ENCODE data around the gene RNF43.

Gene RNF43

GRCh38 chr17:58396173-58396572, 21.2 kb downstream of the RNF43 start:
- Histone ChIP-seq H3K9me3 (ENCODE audit: insufficient read depth, low read length) (no peaks in the 10 kb centered on the region), H3K36me3 (ENCODE audit: insufficient read depth, insufficient read length, low read length) (no peaks in the 10 kb centered on the region), H3K27me3 (ENCODE audit: insufficient read depth, insufficient read length) (no peaks in the 10 kb centered on the region), H3K4me3 (ENCODE audit: insufficient read length, low read depth) (no peak overlapping the region), H3K4me1 (ENCODE audit: insufficient read depth, insufficient read length) (no peaks in the 10 kb centered on the region), H3K9ac (ENCODE audit: insufficient read length, low read depth) (no peak overlapping the region)
- DNase-seq (ENCODE audit: low read depth, low spot score) = no peak
- TF ChIP-seq SUZ12 (IDR thresholded peaks at IDR 0.05; ENCODE audit: extremely low read depth, insufficient read depth, insufficient read length) (no peak), YY1 (IDR thresholded peaks at IDR 0.05; ENCODE audit: insufficient read depth, insufficient read length) (no peak), ZNF274 (IDR thresholded peaks at IDR 0.05; ENCODE audit: low read depth, low read length) (no peak)

GRCh38 chr17:58394534-58395223, 22.7 kb downstream of the RNF43 start:
- Histone ChIP-seq H3K9ac (ENCODE audit: insufficient read length, low read depth) (no peak overlapping the region), H3K4me1 (ENCODE audit: insufficient read depth, insufficient read length) (no peaks in the 10 kb centered on the region), H3K4me3 (ENCODE audit: insufficient read length, low read depth) (no peak overlapping the region), H3K27me3 (ENCODE audit: insufficient read depth, insufficient read length) (no peaks in the 10 kb centered on the region), H3K9me3 (ENCODE audit: insufficient read depth, low read length) (no peaks in the 10 kb centered on the region), H3K36me3 (ENCODE audit: insufficient read depth, insufficient read length, low read length) (no peaks in the 10 kb centered on the region)
- no peak for TF ChIP-seq ZNF274 (IDR thresholded peaks at IDR 0.05; ENCODE audit: low read depth, low read length)
- no peak for TF ChIP-seq YY1 (IDR thresholded peaks at IDR 0.05; ENCODE audit: insufficient read depth, insufficient read length)
- TF ChIP-seq SUZ12 (IDR thresholded peaks at IDR 0.05; ENCODE audit: extremely low read depth, insufficient read depth, insufficient read length) = no peak
- DNase-seq (ENCODE audit: low read depth, low spot score) = no peak

- H3K9ac ChIP-seq (ENCODE audit: insufficient read length, low read depth) = no peak overlapping the region
- H3K4me3 ChIP-seq (ENCODE audit: insufficient read length, low read depth) = no peak overlapping the region
- H3K4me1 ChIP-seq (ENCODE audit: insufficient read depth, insufficient read length) = no peaks in the 10 kb centered on the region
- H3K36me3 ChIP-seq (ENCODE audit: insufficient read depth, insufficient read length, low read length) = peaks cover 6% of the 10 kb centered on the region
- no peak for TF ChIP-seq SUZ12 (IDR thresholded peaks at IDR 0.05; ENCODE audit: extremely low read depth, insufficient read depth, insufficient read length)
- TF ChIP-seq ZNF274 (IDR thresholded peaks at IDR 0.05; ENCODE audit: low read depth, low read length) = no peak
- no peak for TF ChIP-seq YY1 (IDR thresholded peaks at IDR 0.05; ENCODE audit: insufficient read depth, insufficient read length)
- H3K9me3 ChIP-seq (ENCODE audit: insufficient read depth, low read length) = no peaks in the 10 kb centered on the region
- no peak for DNase-seq (ENCODE audit: low read depth, low spot score)
- no peaks in the 10 kb centered on the region for H3K27me3 ChIP-seq (ENCODE audit: insufficient read depth, insufficient read length)
Observed at GRCh38 chr17:58391302-58391984, 25.9 kb downstream of the RNF43 start.

GRCh38 chr17:58390884-58391283, 26.4 kb downstream of the RNF43 start:
- Histone ChIP-seq H3K4me1 (ENCODE audit: insufficient read depth, insufficient read length) (no peaks in the 10 kb centered on the region), H3K4me3 (ENCODE audit: insufficient read length, low read depth) (no peak overlapping the region), H3K36me3 (ENCODE audit: insufficient read depth, insufficient read length, low read length) (peaks cover 6% of the 10 kb centered on the region), H3K27me3 (ENCODE audit: insufficient read depth, insufficient read length) (no peaks in the 10 kb centered on the region), H3K9ac (ENCODE audit: insufficient read length, low read depth) (no peak overlapping the region), H3K9me3 (ENCODE audit: insufficient read depth, low read length) (no peaks in the 10 kb centered on the region)
- DNase-seq (ENCODE audit: low read depth, low spot score) = no peak
- TF ChIP-seq ZNF274 (IDR thresholded peaks at IDR 0.05; ENCODE audit: low read depth, low read length) (no peak), YY1 (IDR thresholded peaks at IDR 0.05; ENCODE audit: insufficient read depth, insufficient read length) (no peak), SUZ12 (IDR thresholded peaks at IDR 0.05; ENCODE audit: extremely low read depth, insufficient read depth, insufficient read length) (no peak)

DNA sequence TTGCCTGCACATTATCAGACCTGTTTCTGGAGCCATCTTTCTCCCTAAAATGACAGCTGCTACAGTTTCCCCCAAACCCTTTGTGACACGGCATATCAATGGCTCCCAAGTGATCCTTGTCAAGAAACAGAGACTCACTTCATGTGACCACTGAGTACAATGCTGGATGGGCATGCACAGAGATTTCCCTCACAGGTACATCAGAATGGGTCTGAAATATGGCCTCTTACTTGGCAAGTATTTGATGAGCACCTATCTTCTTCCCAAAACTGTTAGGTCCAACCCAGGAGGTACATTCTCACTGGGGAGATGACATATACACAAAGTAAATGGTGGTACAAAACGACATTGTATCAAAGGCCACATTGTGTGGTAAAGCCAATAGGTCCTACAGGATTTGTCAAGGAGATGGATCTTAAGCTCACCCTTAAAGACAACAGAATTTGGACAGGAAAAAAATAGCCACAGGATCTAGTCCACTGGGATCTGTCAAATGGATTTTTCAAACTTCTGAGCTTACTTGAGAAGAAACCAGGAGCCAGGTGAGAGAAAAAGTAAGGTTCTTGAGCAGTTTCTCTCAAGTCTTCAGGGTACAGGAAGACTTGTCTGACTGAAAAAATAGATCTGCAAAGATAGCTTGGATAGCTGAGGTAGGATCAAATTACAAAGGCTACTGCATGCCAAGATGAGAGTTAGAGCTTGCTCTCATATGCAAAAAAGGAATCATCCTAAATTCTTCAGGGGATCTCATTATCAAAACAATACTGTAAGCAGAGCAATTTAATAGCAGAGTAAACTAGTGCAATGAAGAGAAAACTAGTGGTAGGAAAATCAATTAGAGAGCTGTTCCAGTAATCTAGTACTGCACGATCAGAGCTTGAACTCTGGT, 28.8 kb downstream of the RNF43 start:
- no peak overlapping the region for H3K9ac ChIP-seq (ENCODE audit: insufficient read length, low read depth)
- H3K27me3 ChIP-seq (ENCODE audit: insufficient read depth, insufficient read length) = no peaks in the 10 kb centered on the region
- TF ChIP-seq ZNF274 (IDR thresholded peaks at IDR 0.05; ENCODE audit: low read depth, low read length) = no peak
- TF ChIP-seq YY1 (IDR thresholded peaks at IDR 0.05; ENCODE audit: insufficient read depth, insufficient read length) = no peak
- TF ChIP-seq SUZ12 (IDR thresholded peaks at IDR 0.05; ENCODE audit: extremely low read depth, insufficient read depth, insufficient read length) = no peak
- H3K4me1 ChIP-seq (ENCODE audit: insufficient read depth, insufficient read length) = no peaks in the 10 kb centered on the region
- H3K9me3 ChIP-seq (ENCODE audit: insufficient read depth, low read length) = no peaks in the 10 kb centered on the region
- peaks cover 6% of the 10 kb centered on the region for H3K36me3 ChIP-seq (ENCODE audit: insufficient read depth, insufficient read length, low read length)
- no peak overlapping the region for H3K4me3 ChIP-seq (ENCODE audit: insufficient read length, low read depth)
- no peak for DNase-seq (ENCODE audit: low read depth, low spot score)

DNA sequence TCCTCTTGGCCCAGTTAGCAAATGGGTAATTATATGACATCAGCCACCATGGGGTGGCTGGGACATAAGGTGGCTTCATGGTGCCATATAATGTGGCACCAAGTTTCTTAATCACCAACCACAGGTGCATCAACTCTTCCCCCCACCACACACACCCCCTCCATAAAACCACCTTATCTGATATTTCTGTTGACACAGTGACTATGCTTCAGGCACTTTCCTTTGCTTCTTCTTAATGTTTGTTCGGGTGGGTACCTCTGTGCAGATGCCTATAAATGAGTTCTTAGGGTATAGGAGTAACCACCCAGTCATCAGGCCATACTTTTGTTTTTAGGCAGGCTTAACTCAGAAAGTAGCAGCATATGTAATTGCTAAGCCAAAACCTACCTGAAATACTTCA, 29.5 kb downstream of the RNF43 start:
- H3K4me3 ChIP-seq (ENCODE audit: insufficient read length, low read depth) = no peak overlapping the region

More for the DNA sequence above, 29.5 kb downstream of the RNF43 start:
- no peak overlapping the region for H3K9ac ChIP-seq (ENCODE audit: insufficient read length, low read depth)
- DNase-seq (ENCODE audit: low read depth, low spot score) = no peak
- no peaks in the 10 kb centered on the region for H3K27me3 ChIP-seq (ENCODE audit: insufficient read depth, insufficient read length)
- peaks cover 6% of the 10 kb centered on the region for H3K36me3 ChIP-seq (ENCODE audit: insufficient read depth, insufficient read length, low read length)
- TF ChIP-seq YY1 (IDR thresholded peaks at IDR 0.05; ENCODE audit: insufficient read depth, insufficient read length) = no peak
- TF ChIP-seq SUZ12 (IDR thresholded peaks at IDR 0.05; ENCODE audit: extremely low read depth, insufficient read depth, insufficient read length) = no peak
- TF ChIP-seq ZNF274 (IDR thresholded peaks at IDR 0.05; ENCODE audit: low read depth, low read length) = no peak
- H3K9me3 ChIP-seq (ENCODE audit: insufficient read depth, low read length) = no peaks in the 10 kb centered on the region
- H3K4me1 ChIP-seq (ENCODE audit: insufficient read depth, insufficient read length) = no peaks in the 10 kb centered on the region
